HEK293 (cell line): Measurements from ENCODE around the gene USP13.

ENCODE experiments used
- CTCF ChIA-PET: fragments of 350-600 bp; formaldehyde crosslinking; extraction: SDS; loops from one replicate; lab custom pipeline; 2021; ENCODE audit warnings: antibody characterized with exemption; lab: Yijun Ruan, JAX
- POLR2A ChIA-PET: fragments of 300-600 bp; formaldehyde crosslinking; extraction: SDS; loops from one replicate; lab custom pipeline; 2020; ENCODE audit warnings: antibody characterized with exemption, inconsistent platforms; lab: Yijun Ruan, JAX
- H3K27ac ChIP-seq: fragments of 200-500 bp; sonication (Bioruptor generic); 2 replicates; pipeline ENCODE4 v1.5.1; 2014; ENCODE audit warnings: low read depth, low read length, control low read depth, inconsistent platforms; ENCODE audit errors: extremely low read depth
- H3K36me3 ChIP-seq, 2 experiments: fragments of 200-500 bp in 1 of 2; sonication (Bioruptor generic) in 1 of 2; 1 replicate in 1 of 2; 2 replicates in 1 of 2; pipeline ENCODE4 v1.5.1; 2014 to 2017; ENCODE audit warnings: inconsistent platforms in 2 of 2, low read length in 2 of 2; ENCODE audit not compliant: control insufficient read depth in 2 of 2, insufficient read depth in 1 of 2
- H3K4me1 ChIP-seq: fragments of 200-500 bp; sonication (Bioruptor generic); 2 replicates; pipeline ENCODE4 v1.5.1; 2014; ENCODE audit warnings: mild to moderate bottlenecking, low read length, inconsistent platforms; ENCODE audit not compliant: control insufficient read depth, insufficient read depth
- H3K4me3 ChIP-seq: 2 replicates; pipeline ENCODE4 v1.5.1; 2011; ENCODE audit warnings: low read depth, mild to moderate bottlenecking, control low read depth, low read length, moderate library complexity
- H3K9me3 ChIP-seq: fragments of 200-500 bp; sonication (Bioruptor generic); 2 replicates; pipeline ENCODE4 v1.5.1; 2014; ENCODE audit warnings: low read depth, low read length, inconsistent platforms; ENCODE audit not compliant: control insufficient read depth, insufficient read depth
- KLF1 ChIP-seq: fragments of 450-650 bp; formaldehyde crosslinking; IDR thresholded peaks from 2 replicates; pipeline ENCODE4 v1.5.1; 2016; ENCODE audit warnings: missing biosample characterization, missing genetic modification characterization
- SCRT2 ChIP-seq: fragments of 450-650 bp; formaldehyde crosslinking; IDR thresholded peaks from 2 replicates; pipeline ENCODE4 v1.5.1; 2016; ENCODE audit warnings: missing biosample characterization, missing genetic modification characterization
- ZFP3 ChIP-seq: fragments of 450-650 bp; formaldehyde crosslinking; IDR thresholded peaks from 2 replicates; pipeline ENCODE4 v1.5.1; 2016; ENCODE audit warnings: low read depth, missing biosample characterization, missing genetic modification characterization
- ZFP69B ChIP-seq: fragments of 450-650 bp; formaldehyde crosslinking; IDR thresholded peaks from 2 replicates; pipeline ENCODE4 v1.5.1; 2016; ENCODE audit warnings: missing biosample characterization, missing genetic modification characterization
- ZNF10 ChIP-seq: fragments of 450-650 bp; formaldehyde crosslinking; IDR thresholded peaks from 2 replicates; pipeline ENCODE4 v1.5.1; 2017; ENCODE audit warnings: missing biosample characterization, missing genetic modification characterization
- ZNF155 ChIP-seq: fragments of 450-650 bp; formaldehyde crosslinking; IDR thresholded peaks from 2 replicates; pipeline ENCODE4 v1.5.1; 2016; ENCODE audit warnings: missing biosample characterization, missing genetic modification characterization
- ZNF169 ChIP-seq: fragments of 450-650 bp; formaldehyde crosslinking; IDR thresholded peaks from 2 replicates; pipeline ENCODE4 v1.5.1; 2016; ENCODE audit warnings: missing biosample characterization, missing genetic modification characterization
- ZNF292 ChIP-seq: fragments of 450-650 bp; formaldehyde crosslinking; IDR thresholded peaks from 2 replicates; pipeline ENCODE4 v1.5.1; 2016; ENCODE audit warnings: low read depth, missing biosample characterization, missing genetic modification characterization, borderline replicate concordance
- ZNF394 ChIP-seq: fragments of 450-650 bp; formaldehyde crosslinking; IDR thresholded peaks from 2 replicates; pipeline ENCODE4 v1.5.1; 2016; ENCODE audit warnings: missing biosample characterization, missing genetic modification characterization, mild to moderate bottlenecking, moderate library complexity, borderline replicate concordance
- ZNF473 ChIP-seq: fragments of 450-650 bp; formaldehyde crosslinking; IDR thresholded peaks from 2 replicates; pipeline ENCODE4 v1.5.1; 2017; ENCODE audit warnings: missing biosample characterization, missing genetic modification characterization
- ZNF560 ChIP-seq: fragments of 450-650 bp; formaldehyde crosslinking; IDR thresholded peaks from 2 replicates; pipeline ENCODE4 v1.5.1; 2017; ENCODE audit warnings: missing biosample characterization, missing genetic modification characterization, borderline replicate concordance
- ZNF596 ChIP-seq: fragments of 450-650 bp; IDR thresholded peaks from 2 replicates; pipeline ENCODE4 v1.5.0; 2018; ENCODE audit warnings: missing biosample characterization, mild to moderate bottlenecking, missing genetic modification characterization, moderate library complexity
- ZNF624 ChIP-seq: fragments of 450-650 bp; formaldehyde crosslinking; IDR thresholded peaks from 2 replicates; pipeline ENCODE4 v1.5.1; 2017; ENCODE audit warnings: missing biosample characterization, missing genetic modification characterization
- ZNF776 ChIP-seq: fragments of 450-650 bp; formaldehyde crosslinking; IDR thresholded peaks from 2 replicates; pipeline ENCODE4 v1.5.0; 2017; ENCODE audit warnings: missing biosample characterization, missing genetic modification characterization, borderline replicate concordance
- ZNF791 ChIP-seq: fragments of 450-650 bp; formaldehyde crosslinking; IDR thresholded peaks from 2 replicates; pipeline ENCODE4 v1.5.1; 2016; ENCODE audit warnings: missing biosample characterization, missing genetic modification characterization
- ZNF843 ChIP-seq: fragments of 450-650 bp; formaldehyde crosslinking; IDR thresholded peaks from 2 replicates; pipeline ENCODE4 v1.5.1; 2016; ENCODE audit warnings: missing biosample characterization, missing genetic modification characterization
- ZSCAN23 ChIP-seq: fragments of 450-650 bp; formaldehyde crosslinking; IDR thresholded peaks from 2 replicates; pipeline ENCODE4 v1.5.1; 2016; ENCODE audit warnings: missing biosample characterization, missing genetic modification characterization
- TF ChIP-seq, protein P1 (sequence below): fragments of 450-650 bp; formaldehyde crosslinking; IDR thresholded peaks from 2 replicates; pipeline ENCODE4 v1.5.1; 2016; ENCODE audit warnings: missing biosample characterization, missing genetic modification characterization, low read depth
- TF ChIP-seq, protein P2 (sequence below): sonication (generic); formaldehyde crosslinking; IDR thresholded peaks from 2 replicates; pipeline ENCODE4 v1.8.1; 2022; ENCODE audit warnings: mild to moderate bottlenecking, moderate library complexity, missing genetic modification reagents
- TF ChIP-seq, protein P3 (sequence below): fragments of 450-650 bp; formaldehyde crosslinking; IDR thresholded peaks from 2 replicates; pipeline ENCODE4 v1.5.1; 2017; ENCODE audit warnings: missing biosample characterization, missing genetic modification characterization

Gene USP13

DNA sequence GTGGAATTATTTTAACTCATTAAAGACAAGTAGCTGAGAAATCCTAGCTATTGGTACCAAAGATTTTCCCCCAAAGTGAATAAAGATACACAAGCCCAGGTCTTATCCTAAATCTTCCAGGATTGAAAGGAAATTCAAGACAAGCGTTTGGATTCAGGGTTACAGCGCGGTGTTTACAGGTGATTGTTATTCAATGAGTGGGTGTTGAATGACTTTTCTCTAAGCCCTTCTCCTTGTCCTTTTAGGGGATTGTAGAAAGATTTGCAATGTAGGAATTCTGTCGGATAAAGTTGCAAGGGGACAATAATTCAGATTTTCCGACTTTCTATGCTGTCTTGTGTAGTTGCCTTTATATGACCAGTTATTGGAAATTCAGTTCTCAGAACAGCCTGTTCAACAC lies 57.2 kb downstream of the USP13 start:
- POLR2A ChIA-PET: no interaction called here
- Histone ChIP-seq H3K27ac (no peak overlapping the region), H3K36me3 (peaks cover 0 to 27% of the 10 kb centered on the region in 2 experiments; a peak in 2 of 3 replicates), H3K4me3 (no peak overlapping the region), H3K4me1 (no peaks in the 10 kb centered on the region), H3K9me3 (no peaks in the 10 kb centered on the region)
- CTCF ChIA-PET: interaction anchor here (0.6 kb wide), 1 partner anchor 74 kb away, joined by 3 read pairs; no protein-coding TSS in a partner anchor
- TF ChIP-seq KLF1 (tag by site-specific recombination): no peak
- TF ChIP-seq ZNF596 (tag by site-specific recombination): no peak
- TF ChIP-seq ZFP3 (tag by site-specific recombination): no peak
- no peak for TF ChIP-seq ZNF292 (tag by site-specific recombination)
- no peak for TF ChIP-seq ZNF473 (tag by site-specific recombination)
- TF ChIP-seq ZNF169 (tag by site-specific recombination): no peak
- TF ChIP-seq, protein P1, sequence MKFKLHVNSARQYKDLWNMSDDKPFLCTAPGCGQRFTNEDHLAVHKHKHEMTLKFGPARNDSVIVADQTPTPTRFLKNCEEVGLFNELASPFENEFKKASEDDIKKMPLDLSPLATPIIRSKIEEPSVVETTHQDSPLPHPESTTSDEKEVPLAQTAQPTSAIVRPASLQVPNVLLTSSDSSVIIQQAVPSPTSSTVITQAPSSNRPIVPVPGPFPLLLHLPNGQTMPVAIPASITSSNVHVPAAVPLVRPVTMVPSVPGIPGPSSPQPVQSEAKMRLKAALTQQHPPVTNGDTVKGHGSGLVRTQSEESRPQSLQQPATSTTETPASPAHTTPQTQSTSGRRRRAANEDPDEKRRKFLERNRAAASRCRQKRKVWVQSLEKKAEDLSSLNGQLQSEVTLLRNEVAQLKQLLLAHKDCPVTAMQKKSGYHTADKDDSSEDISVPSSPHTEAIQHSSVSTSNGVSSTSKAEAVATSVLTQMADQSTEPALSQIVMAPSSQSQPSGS (tag by site-specific recombination): no peak
- TF ChIP-seq ZNF155: no peak
- TF ChIP-seq ZNF843 (tag by site-specific recombination): no peak
- TF ChIP-seq, protein P2, sequence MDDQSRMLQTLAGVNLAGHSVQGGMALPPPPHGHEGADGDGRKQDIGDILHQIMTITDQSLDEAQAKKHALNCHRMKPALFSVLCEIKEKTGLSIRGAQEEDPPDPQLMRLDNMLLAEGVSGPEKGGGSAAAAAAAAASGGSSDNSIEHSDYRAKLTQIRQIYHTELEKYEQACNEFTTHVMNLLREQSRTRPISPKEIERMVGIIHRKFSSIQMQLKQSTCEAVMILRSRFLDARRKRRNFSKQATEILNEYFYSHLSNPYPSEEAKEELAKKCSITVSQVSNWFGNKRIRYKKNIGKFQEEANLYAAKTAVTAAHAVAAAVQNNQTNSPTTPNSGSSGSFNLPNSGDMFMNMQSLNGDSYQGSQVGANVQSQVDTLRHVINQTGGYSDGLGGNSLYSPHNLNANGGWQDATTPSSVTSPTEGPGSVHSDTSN (CRISPR knock-in tag): no peak
- no peak for TF ChIP-seq SCRT2 (tag by site-specific recombination)
- TF ChIP-seq ZNF10 (tag by site-specific recombination): no peak

DNA sequence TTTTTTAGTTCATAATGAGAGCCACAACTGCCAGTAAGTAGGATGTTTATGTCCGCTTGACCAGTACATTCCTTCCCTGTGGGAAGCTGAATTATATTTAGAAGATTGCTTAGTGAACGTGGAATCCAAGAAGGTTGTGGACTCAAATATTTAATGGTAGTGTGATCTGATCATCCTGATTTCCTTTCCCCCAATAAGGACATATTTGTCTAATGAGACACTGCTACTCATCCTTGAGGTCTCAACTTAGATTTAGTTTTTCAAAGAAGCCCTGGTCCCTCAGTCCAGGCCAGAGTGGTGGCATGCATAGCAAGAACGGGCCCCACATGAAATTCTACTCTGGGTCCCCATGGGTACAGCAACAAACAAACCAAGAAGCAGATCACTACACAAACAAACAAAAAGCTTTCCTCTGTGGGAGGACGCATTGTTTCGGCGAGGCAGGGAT lies 60.8 kb downstream of the USP13 start:
- TF ChIP-seq ZFP69B (tag by site-specific recombination): no peak
- no peak for TF ChIP-seq ZNF560 (tag by site-specific recombination)
- TF ChIP-seq ZNF624 (tag by site-specific recombination): no peak
- TF ChIP-seq ZSCAN23 (tag by site-specific recombination): no peak
- TF ChIP-seq, protein P3, sequence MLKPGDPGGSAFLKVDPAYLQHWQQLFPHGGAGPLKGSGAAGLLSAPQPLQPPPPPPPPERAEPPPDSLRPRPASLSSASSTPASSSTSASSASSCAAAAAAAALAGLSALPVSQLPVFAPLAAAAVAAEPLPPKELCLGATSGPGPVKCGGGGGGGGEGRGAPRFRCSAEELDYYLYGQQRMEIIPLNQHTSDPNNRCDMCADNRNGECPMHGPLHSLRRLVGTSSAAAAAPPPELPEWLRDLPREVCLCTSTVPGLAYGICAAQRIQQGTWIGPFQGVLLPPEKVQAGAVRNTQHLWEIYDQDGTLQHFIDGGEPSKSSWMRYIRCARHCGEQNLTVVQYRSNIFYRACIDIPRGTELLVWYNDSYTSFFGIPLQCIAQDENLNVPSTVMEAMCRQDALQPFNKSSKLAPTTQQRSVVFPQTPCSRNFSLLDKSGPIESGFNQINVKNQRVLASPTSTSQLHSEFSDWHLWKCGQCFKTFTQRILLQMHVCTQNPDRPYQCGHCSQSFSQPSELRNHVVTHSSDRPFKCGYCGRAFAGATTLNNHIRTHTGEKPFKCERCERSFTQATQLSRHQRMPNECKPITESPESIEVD (tag by site-specific recombination): no peak
- TF ChIP-seq ZNF776 (tag by site-specific recombination): no peak
- TF ChIP-seq ZNF394 (tag by site-specific recombination): no peak
- CTCF ChIA-PET: interaction anchor here (0.5 kb wide), 1 partner anchor 72 kb away, joined by 3 read pairs; no protein-coding TSS in a partner anchor
- no peaks in the 10 kb centered on the region for H3K9me3 ChIP-seq
- no peaks in the 10 kb centered on the region for H3K4me1 ChIP-seq
- H3K27ac ChIP-seq: no peak overlapping the region
- H3K4me3 ChIP-seq: no peak overlapping the region
- POLR2A ChIA-PET: no interaction called here
- peaks cover 0 to 19% of the 10 kb centered on the region in 2 experiments; a peak in 2 of 3 replicates for H3K36me3 ChIP-seq

DNA sequence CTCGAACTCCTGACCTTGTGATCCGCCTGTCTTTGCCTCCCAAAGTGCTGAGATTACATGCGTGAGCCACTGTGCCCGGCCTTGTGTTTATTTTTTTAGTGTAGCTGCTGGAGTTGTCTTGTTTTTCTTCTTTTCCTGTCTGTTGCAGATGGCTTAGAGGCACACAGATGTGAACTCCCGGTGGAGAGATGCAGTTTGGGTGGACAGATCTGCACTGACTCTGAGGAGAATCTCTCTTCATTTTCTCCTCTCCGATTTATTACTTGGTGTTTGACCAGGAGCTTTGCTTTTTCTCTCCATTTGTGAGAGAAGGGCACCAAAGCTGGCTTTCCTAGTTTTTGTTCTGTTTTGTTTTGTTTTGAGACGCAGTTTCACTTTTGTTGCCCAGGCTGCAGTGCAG lies 62.7 kb downstream of the USP13 start:
- ChIA-PET CTCF (no interaction called here), POLR2A (no interaction called here)
- no peak overlapping the region for H3K4me3 ChIP-seq
- no peak overlapping the region for H3K27ac ChIP-seq
- no peaks in the 10 kb centered on the region for H3K4me1 ChIP-seq
- peaks cover 0 to 3% of the 10 kb centered on the region in 2 experiments; a peak in 2 of 3 replicates for H3K36me3 ChIP-seq
- H3K9me3 ChIP-seq: no peaks in the 10 kb centered on the region
- TF ChIP-seq ZNF791 (tag by site-specific recombination): no peak
